ENCODE measurements around the gene PSD. TPM values are rescaled to one million over a fixed set of nuclear protein-coding genes. Genes with fewer than 3 reads are reported as not detected.

The PSD gene
- total and polyA plus RNA-seq, 9 of the 15 experiments (the other 6 are each of a cell fraction or from before 2014, with no cell fraction given) = 0.11 to 1.7 (median 0.54) TPM; not detected in 2

GRCh38 chr10:102450374-102451104, 32.0 kb upstream of the PSD start (continued):
- TF ChIP-seq, protein P1, sequence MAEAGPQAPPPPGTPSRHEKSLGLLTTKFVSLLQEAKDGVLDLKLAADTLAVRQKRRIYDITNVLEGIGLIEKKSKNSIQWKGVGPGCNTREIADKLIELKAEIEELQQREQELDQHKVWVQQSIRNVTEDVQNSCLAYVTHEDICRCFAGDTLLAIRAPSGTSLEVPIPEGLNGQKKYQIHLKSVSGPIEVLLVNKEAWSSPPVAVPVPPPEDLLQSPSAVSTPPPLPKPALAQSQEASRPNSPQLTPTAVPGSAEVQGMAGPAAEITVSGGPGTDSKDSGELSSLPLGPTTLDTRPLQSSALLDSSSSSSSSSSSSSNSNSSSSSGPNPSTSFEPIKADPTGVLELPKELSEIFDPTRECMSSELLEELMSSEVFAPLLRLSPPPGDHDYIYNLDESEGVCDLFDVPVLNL (CRISPR knock-in tag; IDR thresholded peaks at IDR 0.05; ENCODE audit: low read depth) = no peak
- TF ChIP-seq MNT (conservative IDR thresholded peaks at IDR 0.05) = peak; percentile 22 to 49; a peak in 1 of 4 replicates
- 0 out of 2 replicates have a peak, but pooled peaks have one; percentile 82 for TF ChIP-seq ATF6 (CRISPR knock-in tag; IDR thresholded peaks at IDR 0.05)
- no peak for TF ChIP-seq ZNF217 (CRISPR knock-in tag; IDR thresholded peaks at IDR 0.05)
- TF ChIP-seq GATAD2A (IDR thresholded peaks at IDR 0.05) = no peak
- peak; percentile 44 for TF ChIP-seq AFF4 (CRISPR knock-in tag; IDR thresholded peaks at IDR 0.05)
- TF ChIP-seq RREB1 (CRISPR knock-in tag; IDR thresholded peaks at IDR 0.05) = no peak
- no peak for TF ChIP-seq ZNF133 (CRISPR knock-in tag; IDR thresholded peaks at IDR 0.05)
- TF ChIP-seq SMAD1 (IDR thresholded peaks at IDR 0.05; ENCODE audit: low read depth, low read length, partially characterized antibody) = no peak
- no peak for TF ChIP-seq ESRRB (CRISPR knock-in tag; IDR thresholded peaks at IDR 0.05; ENCODE audit: borderline replicate concordance)
- no peak for TF ChIP-seq SMARCA5 (IDR thresholded peaks at IDR 0.05)
- TF ChIP-seq EGR1 (conservative IDR thresholded peaks at IDR 0.05) = no peak
